Endothelial cell of umbilical vein (primary cell): Measurements from ENCODE around the gene LDHA. TPM values are rescaled to one million over a fixed set of nuclear protein-coding genes. Genes with fewer than 3 reads are reported as not detected.

Source experiments
- BruUV-seq: library from RNA; stranded (reverse); fragments of 400-500 nt; replicated peaks from 2 replicates; lab custom pipeline; 2021; lab: Mats Ljungman, UMichigan
- CTCF ChIA-PET: fragments of 300-600, 350-600 bp; sonication (Branson Sonifier 250); formaldehyde crosslinking; loops from one replicate; lab custom pipeline; 2021; ENCODE audit warnings: antibody characterized with exemption, inconsistent platforms; lab: Charles Lee
- POLR2A ChIA-PET: fragments of 300-600, 350-600 bp; sonication (Branson Sonifier 250); formaldehyde crosslinking; loops from one replicate; lab custom pipeline; 2021; ENCODE audit warnings: antibody characterized with exemption, inconsistent platforms; lab: Charles Lee
- DNase-seq: peaks from one replicate; pipeline ENCODE4 v3.0.0-alpha.2; 2011; ENCODE audit warnings: low read depth, low spot score
- FAIRE-seq: peaks from 2 replicates; lab custom pipeline; 2011; peaks lifted over from hg19 to GRCh38; lab: Jason Lieb, UNC
- H2AFZ ChIP-seq: 2 replicates; pipeline ENCODE4 v1.6.0; 2012; ENCODE audit warnings: low read depth, low read length, control low read depth, inconsistent platforms
- H3K27ac ChIP-seq: 2 replicates; pipeline ENCODE4 v1.5.1; 2011; ENCODE audit warnings: low read depth, mild to moderate bottlenecking, control low read depth, low read length, moderate library complexity; ENCODE audit not compliant: insufficient read depth
- H3K27me3 ChIP-seq, 2 experiments: 2 replicates each; pipeline versions ENCODE4 v1.6.0 to v1.6.1; 2011; ENCODE audit warnings: low read length in 2 of 2, mixed read lengths in 1 of 2; ENCODE audit not compliant: control insufficient read depth in 2 of 2, insufficient read depth in 2 of 2
- H3K36me3 ChIP-seq, 2 experiments: 2 replicates in 1 of 2; 3 replicates in 1 of 2; pipeline ENCODE4 v1.5.1; 2011; ENCODE audit warnings: low read length in 2 of 2, mild to moderate bottlenecking in 1 of 2, moderate library complexity in 1 of 2; ENCODE audit not compliant: control insufficient read depth in 2 of 2, insufficient read depth in 2 of 2; ENCODE audit errors: extremely low read depth in 1 of 2
- H3K4me1 ChIP-seq: 3 replicates; pipeline ENCODE4 v1.5.1; 2011; ENCODE audit warnings: mild to moderate bottlenecking, low read length; ENCODE audit not compliant: control insufficient read depth, insufficient read depth; ENCODE audit errors: extremely low read depth
- H3K4me2 ChIP-seq: 2 replicates; pipeline ENCODE4 v1.6.1; 2011; ENCODE audit warnings: low read length, control low read depth, mixed read lengths; ENCODE audit not compliant: insufficient read depth
- H3K4me3 ChIP-seq, 3 experiments: fragments of 200-600 bp in 1 of 3; sonication (generic), shearing (Covaris generic) in 1 of 3; replicated peaks in 1 of 3; 2 replicates each; pipeline ENCODE4 v1.5.1; 2011 to 2016; ENCODE audit warnings: control low read depth in 3 of 3, low read length in 3 of 3, mild to moderate bottlenecking in 2 of 3, inconsistent platforms in 1 of 3, low read depth in 1 of 3, moderate library complexity in 1 of 3; ENCODE audit not compliant: insufficient read depth in 1 of 3
- H3K79me2 ChIP-seq: 2 replicates; pipeline ENCODE4 v1.6.0; 2012; ENCODE audit warnings: low read length, inconsistent platforms; ENCODE audit not compliant: control insufficient read depth, insufficient read depth
- H3K9ac ChIP-seq: replicated peaks from 2 replicates; pipeline ENCODE3; 2011; ENCODE audit warnings: low read length, control low read depth; ENCODE audit not compliant: insufficient read depth; ENCODE audit errors: extremely low read depth
- H3K9me1 ChIP-seq: replicated peaks from 3 replicates; pipeline ENCODE4 v1.6.0; 2011; ENCODE audit warnings: mild to moderate bottlenecking, low read length; ENCODE audit not compliant: control insufficient read depth, insufficient read depth; ENCODE audit errors: extremely low read depth
- H3K9me3 ChIP-seq: replicated peaks from 2 replicates; pipeline ENCODE4 v1.5.1; 2012; ENCODE audit warnings: low read length, inconsistent platforms; ENCODE audit not compliant: control insufficient read depth, insufficient read depth
- H4K20me1 ChIP-seq: replicated peaks from 2 replicates; pipeline ENCODE3; 2011; ENCODE audit warnings: mild to moderate bottlenecking, low read length; ENCODE audit not compliant: control insufficient read depth, insufficient read depth; ENCODE audit errors: extremely low read depth
- CTCF ChIP-seq, 2 donors: IDR thresholded peaks; 1 replicate in 1 of 2; 2 replicates in 1 of 2; pipeline ENCODE4 v1.5.1; 2011; ENCODE audit warnings: low read length in 2 of 2, mild to moderate bottlenecking in 2 of 2, moderate library complexity in 2 of 2, control low read depth in 1 of 2, inconsistent platforms in 1 of 2, low read depth in 1 of 2; ENCODE audit not compliant: insufficient read depth in 1 of 2; ENCODE audit errors: extremely low read depth in 1 of 2
- EZH2 ChIP-seq: IDR thresholded peaks from 2 replicates; pipeline ENCODE4 v1.6.1; 2012; ENCODE audit warnings: borderline replicate concordance, low read depth, mild to moderate bottlenecking, moderate library complexity, low read length, inconsistent platforms; ENCODE audit not compliant: severe bottlenecking
- FOS ChIP-seq: IDR thresholded peaks from 2 replicates; pipeline ENCODE4 v1.6.1; 2011; ENCODE audit warnings: mild to moderate bottlenecking, low read length, moderate library complexity, borderline replicate concordance; ENCODE audit not compliant: insufficient read depth
- GATA2 ChIP-seq: IDR thresholded peaks from 2 replicates; pipeline ENCODE4 v1.7.0; 2011; ENCODE audit warnings: low read depth, mild to moderate bottlenecking, moderate library complexity, mixed read lengths, low read length; ENCODE audit not compliant: insufficient read length, insufficient read depth
- JUN ChIP-seq: IDR thresholded peaks from 2 replicates; pipeline ENCODE4 v1.6.1; 2011; ENCODE audit warnings: borderline replicate concordance, low read depth; ENCODE audit not compliant: insufficient read length, insufficient read depth
- MAX ChIP-seq: IDR thresholded peaks from 2 replicates; pipeline ENCODE4 v1.6.1; 2011; ENCODE audit not compliant: insufficient read depth, insufficient read length
- MYC ChIP-seq: IDR thresholded peaks from one replicate; pipeline ENCODE4 v1.6.1; 2011; ENCODE audit warnings: mild to moderate bottlenecking, low read depth, low read length
- POLR2A ChIP-seq: IDR thresholded peaks from 2 replicates; pipeline ENCODE4 v1.6.1; 2012; ENCODE audit warnings: low read depth, mild to moderate bottlenecking, control low read depth, low read length
- POLR2AphosphoS5 ChIP-seq: IDR thresholded peaks from 2 replicates; pipeline ENCODE4 v1.6.1; 2012; ENCODE audit warnings: low read depth, mild to moderate bottlenecking, control low read depth, low read length, moderate library complexity; ENCODE audit not compliant: insufficient read depth
- dilution Hi-C: fragments of 300-500 bp; cut with MboI; formaldehyde crosslinking; loops from one replicate; pipeline ENCODE4 v1.15.0; 2019; ENCODE audit warnings: low sequenced_read_pairs; ENCODE audit not compliant: extremely low pct_ligation_motif_present
- intact Hi-C: fragments of 100-400 bp; cut with micrococcal nuclease; formaldehyde crosslinking; loops from one replicate; pipeline ENCODE4 v1.10.0; 2022
- polyA plus RNA-seq, 4 experiments: library from polyadenylated mRNA; depleted of rRNA in 3 of 4; stranded (reverse) in 3 of 4; unstranded in 1 of 4; fragments of >200 nt; gene quantifications; 2 replicates each; pipeline versions ENCODE4 v1.2.1 to v1.2.3, GENCODE V29; 2011 to 2012; ENCODE audit warnings: missing spikeins in 1 of 4
- total RNA-seq: library from RNA; stranded (reverse); gene quantifications from 2 replicates; pipeline ENCODE4 v1.2.3, GENCODE V29; 2021

Gene LDHA
- total and polyA plus RNA-seq, 2 donors (not counting 3 experiments of a cell fraction or from before 2014, with no cell fraction given), result 265 to 537 TPM

- Histone ChIP-seq H3K9me3 (no peaks in the 10 kb centered on the region), H3K27me3 (no peaks in the 10 kb centered on the region), H4K20me1 (no peaks in the 10 kb centered on the region), H3K27ac (no peak overlapping the region), H3K9me1 (no peaks in the 10 kb centered on the region), H3K4me3 (no peak overlapping the region), H3K4me1 (no peaks in the 10 kb centered on the region), H3K79me2 (no peaks in the 10 kb centered on the region), H2AFZ (no peak overlapping the region), H3K4me2 (no peak overlapping the region), H3K36me3 (no peaks in the 10 kb centered on the region), H3K9ac (no peak overlapping the region)
- no peak for FAIRE-seq
- intact Hi-C loops, result no loop called here
- ChIA-PET POLR2A (no interaction called here), CTCF (interaction anchor here (1.0 kb wide), 1 partner anchor 12 kb away, joined by 3 read pairs; no protein-coding TSS in a partner anchor)
- dilution Hi-C loops, result no loop called here
- no TSS peak for BruUV-seq
- DNase-seq, result no peak
- TF ChIP-seq EZH2, result no peak
- TF ChIP-seq MYC, result no peak
- TF ChIP-seq POLR2AphosphoS5, result no peak
- TF ChIP-seq CTCF (IDR thresholded peaks at IDR 0.05; ENCODE audit: extremely low read depth in 1 of 2, insufficient read depth in 1 of 2, low read depth in 1 of 2, low read length in 2 of 2), result no peak
- no peak for TF ChIP-seq GATA2
- no peak for TF ChIP-seq JUN
- TF ChIP-seq MAX, result no peak
- TF ChIP-seq FOS, result no peak
- TF ChIP-seq POLR2A, result no peak
These were observed 44.3 kb downstream of the LDHA start for GRCh38 chr11:18438691-18439090.
